GM12878 (cell line): Measurements from ENCODE around the gene STK10. TPM values are rescaled to one million over a fixed set of nuclear protein-coding genes. Genes with fewer than 3 reads are reported as not detected.

ENCODE experiments used
- ATAC-seq: fragments of 200-7000 bp; cut with Tn5 transposase; 3 replicates; pipeline ENCODE4 v1.9.1; 2020; ENCODE audit warnings: mild to moderate bottlenecking, moderate library complexity
- BruUV-seq: library from RNA; stranded (reverse); fragments of 400-500 nt; replicated peaks from 2 replicates; lab custom pipeline; 2021; lab: Mats Ljungman, UMichigan
- CTCF ChIA-PET: fragments of 300-600 bp; sonication (Branson Sonifier 250); formaldehyde crosslinking; extraction: SDS; loops from one replicate; lab custom pipeline; 2021; ENCODE audit warnings: inconsistent platforms; lab: Yijun Ruan, JAX
- POLR2A ChIA-PET: fragments of 350-600 bp; formaldehyde crosslinking; extraction: SDS; loops from one replicate; lab custom pipeline; 2021; ENCODE audit warnings: inconsistent platforms; lab: Charles Lee
- RAD21 ChIA-PET: fragments of 300-600 bp; sonication (Branson Sonifier 250); formaldehyde crosslinking; loops from one replicate; lab custom pipeline; 2023; ENCODE audit warnings: antibody characterized with exemption; ENCODE audit not compliant: unreplicated experiment; lab: Charles Lee
- SMC1A ChIA-PET: fragments of 300-600 bp; sonication (Branson Sonifier 250); formaldehyde crosslinking; loops from one replicate; lab custom pipeline; 2023; ENCODE audit not compliant: unreplicated experiment, uncharacterized antibody; lab: Charles Lee
- DNase-seq: peaks from one replicate; pipeline ENCODE4 v3.0.0-alpha.2; 2011; ENCODE audit warnings: low read depth, low spot score
- FAIRE-seq: peaks from 3 replicates; lab custom pipeline; 2011; peaks lifted over from hg19 to GRCh38; lab: Jason Lieb, UNC
- H2AFZ ChIP-seq: 2 replicates; pipeline ENCODE4 v1.6.0; 2011; ENCODE audit warnings: low read depth, low read length, control low read depth; ENCODE audit not compliant: control insufficient read depth
- H3K27ac ChIP-seq: 2 replicates; pipeline ENCODE4 v1.5.1; 2011; ENCODE audit warnings: control low read depth; ENCODE audit not compliant: control insufficient read depth, insufficient read depth
- H3K27me3 ChIP-seq, 2 experiments: replicated peaks in 1 of 2; 2 replicates each; pipeline versions ENCODE4 v1.6.0 to v1.6.1; 2011; ENCODE audit warnings: low read length in 1 of 2; ENCODE audit not compliant: control insufficient read depth in 2 of 2, insufficient read depth in 2 of 2
- H3K36me3 ChIP-seq, 2 experiments: 2 replicates each; pipeline ENCODE4 v1.5.1; 2011; ENCODE audit warnings: low read length in 1 of 2; ENCODE audit not compliant: control insufficient read depth in 2 of 2, insufficient read depth in 2 of 2
- H3K4me1 ChIP-seq: 2 replicates; pipeline ENCODE4 v1.6.1; 2011; ENCODE audit warnings: mild to moderate bottlenecking, low read length, moderate library complexity, mixed read lengths; ENCODE audit not compliant: control insufficient read depth, insufficient read depth
- H3K4me2 ChIP-seq: 2 replicates; pipeline ENCODE4 v1.6.0; 2011; ENCODE audit warnings: control low read depth; ENCODE audit not compliant: control insufficient read depth, insufficient read depth
- H3K4me3 ChIP-seq: fragments of 200-600 bp; sonication (generic); 2 replicates; pipeline ENCODE4 v1.5.1; 2016
- H3K79me2 ChIP-seq: 2 replicates; pipeline ENCODE4 v1.6.0; 2011; ENCODE audit warnings: low read length; ENCODE audit not compliant: control insufficient read depth, insufficient read depth
- H3K9ac ChIP-seq: 2 replicates; pipeline ENCODE4 v1.8.0; 2011; ENCODE audit warnings: low read length, control low read depth, mixed read lengths; ENCODE audit not compliant: control insufficient read depth, insufficient read depth
- H3K9me3 ChIP-seq: replicated peaks from 3 replicates; pipeline ENCODE4 v1.5.1; 2011; ENCODE audit warnings: mild to moderate bottlenecking, low read length; ENCODE audit not compliant: control insufficient read depth, insufficient read depth
- H4K20me1 ChIP-seq: 2 replicates; pipeline ENCODE4 v1.6.0; 2011; ENCODE audit not compliant: control insufficient read depth, insufficient read depth
- ATF3 ChIP-seq: IDR thresholded peaks from 2 replicates; pipeline ENCODE4 v1.6.1; 2011; ENCODE audit warnings: low read depth, mild to moderate bottlenecking, low read length, moderate library complexity, borderline replicate concordance; ENCODE audit errors: extremely low read depth
- CREB1 ChIP-seq: IDR thresholded peaks from 2 replicates; pipeline ENCODE4 v1.6.1; 2012; ENCODE audit warnings: low read depth, mild to moderate bottlenecking, inconsistent platforms
- CREM ChIP-seq: IDR thresholded peaks from 2 replicates; pipeline ENCODE4 v1.6.1; 2014; ENCODE audit warnings: antibody characterized with exemption, low read depth
- EED ChIP-seq: sonication (generic); IDR thresholded peaks from 2 replicates; pipeline ENCODE4 v1.6.1; 2016; ENCODE audit warnings: antibody characterized with exemption, low read depth
- ELK1 ChIP-seq: IDR thresholded peaks from 2 replicates; pipeline ENCODE4 v1.6.1; 2012; ENCODE audit warnings: low read depth, low read length, improper control_type of control experiment
- HSF1 ChIP-seq: fragments of 150-350 bp; IDR thresholded peaks from 2 replicates; pipeline ENCODE4 v1.6.1; 2014; ENCODE audit warnings: mild to moderate bottlenecking, low read depth, low read length
- KAT2A ChIP-seq: conservative IDR thresholded peaks from 2 replicates; pipeline ENCODE4 v1.6.1; 2011; ENCODE audit warnings: low read depth, low read length; ENCODE audit not compliant: control insufficient read depth
- MTA3 ChIP-seq: IDR thresholded peaks from 2 replicates; pipeline ENCODE4 v1.6.1; 2012; ENCODE audit warnings: low read length, inconsistent platforms, borderline replicate concordance
- NFXL1 ChIP-seq: fragments of 450-650 bp; IDR thresholded peaks from 2 replicates; pipeline ENCODE4 v1.6.1; 2017; ENCODE audit warnings: antibody characterized with exemption, mild to moderate bottlenecking, borderline replicate concordance
- NFYA ChIP-seq: IDR thresholded peaks from 2 replicates; pipeline ENCODE4 v1.6.1; 2011; ENCODE audit warnings: low read depth, mild to moderate bottlenecking, low read length, improper control_type of control experiment, borderline replicate concordance
- PBX3 ChIP-seq: IDR thresholded peaks from 2 replicates; pipeline ENCODE4 v1.6.1; 2011; ENCODE audit warnings: mild to moderate bottlenecking, low read depth, low read length, moderate library complexity; ENCODE audit not compliant: insufficient replicate concordance
- POLR2A ChIP-seq: IDR thresholded peaks from 2 replicates; pipeline ENCODE4 v1.6.1; 2011; ENCODE audit warnings: low read depth, mild to moderate bottlenecking, low read length
- RAD21 ChIP-seq: IDR thresholded peaks from 2 replicates; pipeline ENCODE4 v1.6.1; 2011; ENCODE audit warnings: mild to moderate bottlenecking, low read depth, low read length, moderate library complexity; ENCODE audit not compliant: insufficient read depth
- SIX5 ChIP-seq: IDR thresholded peaks from 2 replicates; pipeline ENCODE4 v1.6.1; 2011; ENCODE audit warnings: mild to moderate bottlenecking, low read depth, low read length, moderate library complexity; ENCODE audit not compliant: severe bottlenecking
- SMC3 ChIP-seq: IDR thresholded peaks from 2 replicates; pipeline ENCODE4 v1.6.1; 2011; ENCODE audit warnings: low read length, improper control_type of control experiment, borderline replicate concordance
- SRF ChIP-seq, 2 experiments: IDR thresholded peaks; 2 replicates each; pipeline ENCODE4 v1.6.1; 2011; ENCODE audit warnings: low read depth in 2 of 2, low read length in 2 of 2, mild to moderate bottlenecking in 1 of 2, moderate library complexity in 1 of 2
- USF2 ChIP-seq: IDR thresholded peaks from 2 replicates; pipeline ENCODE4 v1.6.1; 2011; ENCODE audit warnings: low read depth, low read length, improper control_type of control experiment, borderline replicate concordance
- YBX1 ChIP-seq: fragments of 450-650 bp; IDR thresholded peaks from 2 replicates; pipeline ENCODE4 v1.6.1; 2016; ENCODE audit warnings: antibody characterized with exemption
- WGBS: methylation state at CpG from one replicate; pipeline ENCODE4 v1.1.6; 2016; ENCODE audit warnings: low lambda C conversion rate; ENCODE audit not compliant: insufficient replicate concordance, insufficient coverage; ENCODE audit errors: missing lambda C conversion rate; 5-methylcytosine and 5-hydroxymethylcytosine counted together
- in situ Hi-C: fragments of 300-500 bp; cut with MboI; formaldehyde crosslinking; loops from 9 replicates; pipeline ENCODE4 v1.14.3; 2018; ENCODE audit warnings: mixed read lengths
- intact Hi-C: fragments of 100-400 bp; cut with micrococcal nuclease; formaldehyde crosslinking; loops from one replicate; pipeline ENCODE4 v1.14.2; 2022; ENCODE audit not compliant: unreplicated experiment
- polyA plus RNA-seq, 11 experiments: library from polyadenylated mRNA; depleted of rRNA in 4 of 11; unstranded in 6 of 11; stranded (reverse) in 5 of 11; fragments of >200 nt; fragmentation: Nextera tagmentation in 4 of 11; fragmentation: Illumina TruSeq in 1 of 11; extraction: Ambion mirVana in 4 of 11; extraction: Trizol in 1 of 11; gene quantifications; 1 replicate in 1 of 11; 2 replicates in 10 of 11; pipeline versions ENCODE4 v1.2.1 to v1.2.3, GENCODE V29; 2011 to 2016; ENCODE audit warnings: inconsistent platforms in 2 of 11, missing spikeins in 2 of 11, low read depth in 1 of 11
- total RNA-seq, 4 experiments: library from RNA; depleted of rRNA in 3 of 4; stranded (reverse); fragments of >200 nt in 3 of 4; fragmentation: Illumina TruSeq in 1 of 4; extraction: Trizol in 1 of 4; gene quantifications; 2 replicates each; pipeline versions ENCODE4 v1.2.1 to v1.2.3, GENCODE V29; 2013 to 2021

Gene STK10
- total and polyA plus RNA-seq, 10 of the 15 experiments (the other 5 are each of a cell fraction or from before 2014, with no cell fraction given), result 14.2 to 96.4 (median 50.6) TPM

- under 1% methylated on average over 16 of the region's 16 CpGs for WGBS
- SMC1A ChIA-PET, result interaction anchor here (0.6 to 4.1 kb wide), 7 partner anchors 14 to 172 kb away, joined by 3 to 46 read pairs (median 11); partner anchors contain the start of gene STK10
- peak overlapping the region; percentile 52 for H2AFZ ChIP-seq
- TF ChIP-seq RAD21 (peak; percentile 23; the same call in 1 of the 2 replicates), SMC3 (no peak), USF2 (peak; percentile 80), MTA3 (peak; percentile 65; the same call in 1 of the 2 replicates), ELK1 (no peak), CREM (peak; percentile 34), CREB1 (peak; percentile 76), NFXL1 (no peak), SIX5 (no peak), KAT2A (no peak), NFYA (peak; percentile 47; the same call in 1 of the 2 replicates), POLR2A (peak; percentile 86), HSF1 (no peak), EED (peak; percentile 83), ATF3 (peak; percentile 65; the same call in 1 of the 2 replicates), YBX1 (no peak), PBX3 (peak; percentile 92), SRF (IDR thresholded peaks at IDR 0.05; ENCODE audit: low read depth in 2 of 2, low read length in 2 of 2) (no peak)
Measured at GRCh38 chr5:172114875-172115422, 73.1 kb downstream of the STK10 start.

More at GRCh38 chr5:172114875-172115422, 73.1 kb downstream of the STK10 start:
- H3K36me3 ChIP-seq, result peaks cover 6 to 16% of the 10 kb centered on the region in 2 experiments
- no peaks in the 10 kb centered on the region; the same call in 2 of the 3 replicates for H3K9me3 ChIP-seq
- ChIA-PET CTCF (interaction anchor here (1.0 to 1.9 kb wide), 4 partner anchors 59 to 74 kb away, joined by 3 to 7 read pairs (median 4); partner anchors contain the start of gene STK10), RAD21 (interaction anchor here (0.6 to 5.8 kb wide), 5 partner anchors 29 to 569 kb away, joined by 3 to 65 read pairs (median 8); partner anchors contain the start of gene STK10), POLR2A (interaction anchor here (0.6 to 7.6 kb wide), 5 partner anchors 60 to 206 kb away, joined by 3 to 115 read pairs (median 5); partner anchors contain the start of gene STK10)
- no peaks in the 10 kb centered on the region for H4K20me1 ChIP-seq
- intact Hi-C loops, result loop anchor here (1.0 to 5.0 kb wide), 2 partner anchors 64 to 657 kb away; partner anchors contain the start of gene DUSP1
- peak overlapping the region; percentile 78; the same call in 1 of the 2 replicates for H3K9ac ChIP-seq
- no TSS peak for BruUV-seq
- ATAC-seq (peak; percentile 75), DNase-seq (peak; percentile 93), FAIRE-seq (peak; percentile 92)
- H3K27me3 ChIP-seq, result no peaks in the 10 kb centered on the region
- H3K79me2 ChIP-seq, result peaks cover 24% of the 10 kb centered on the region
- H3K27ac ChIP-seq, result peak overlapping the region; percentile 95
- H3K4me2 ChIP-seq, result peak overlapping the region; percentile 75
- in situ Hi-C loops, result loop anchor here (5.0 kb wide), 2 partner anchors 62 to 177 kb away; no protein-coding TSS in a partner anchor
- peaks cover 43% of the 10 kb centered on the region for H3K4me1 ChIP-seq
- peak overlapping the region; percentile 62; the same call in 1 of the 2 replicates for H3K4me3 ChIP-seq
